Lung (tissue), 12 donors: Measurements from ENCODE around the gene CDH4. TPM values are rescaled to one million over a fixed set of nuclear protein-coding genes. Genes with fewer than 3 reads are reported as not detected.

ENCODE experiments used
- ATAC-seq: fragments of 200-7000 bp; cut with Tn5 transposase; one replicate; pipeline ENCODE4 v1.9.1; 2020; ENCODE audit warnings: moderate number of reproducible peaks; ENCODE audit not compliant: insufficient read depth, low FRiP score
- DNase-seq, 3 donors: peaks; one replicate each; pipeline ENCODE4 v3.0.0-alpha.2; 2013 to 2017
- H3K27ac ChIP-seq, 2 donors: one replicate each; pipeline ENCODE4 v1.5.1; 2013; ENCODE audit warnings: mild to moderate bottlenecking in 2 of 2, moderate library complexity in 2 of 2, control low read depth in 1 of 2, inconsistent platforms in 1 of 2, low read depth in 1 of 2, low read length in 1 of 2
- H3K27me3 ChIP-seq, 3 donors: one replicate each; pipeline ENCODE4 v1.5.1; 2013; ENCODE audit warnings: low read length in 2 of 3; ENCODE audit not compliant: control insufficient read depth in 3 of 3, insufficient read depth in 3 of 3
- H3K36me3 ChIP-seq, 4 donors: one replicate each; pipeline ENCODE4 v1.5.1; 2013; ENCODE audit warnings: low read length in 4 of 4, mild to moderate bottlenecking in 1 of 4, moderate library complexity in 1 of 4; ENCODE audit not compliant: control insufficient read depth in 4 of 4, insufficient read depth in 4 of 4
- H3K4me1 ChIP-seq, 5 donors: one replicate each; pipeline ENCODE4 v1.5.1; 2013; ENCODE audit warnings: low read length in 5 of 5, mild to moderate bottlenecking in 2 of 5, moderate library complexity in 1 of 5; ENCODE audit not compliant: control insufficient read depth in 5 of 5, insufficient read depth in 5 of 5
- H3K4me3 ChIP-seq: one replicate; pipeline ENCODE4 v1.5.1; 2013; ENCODE audit warnings: mild to moderate bottlenecking, control low read depth, moderate library complexity
- H3K9ac ChIP-seq, 2 donors: one replicate each; pipeline ENCODE4 v1.5.1; 2013; ENCODE audit warnings: low read length in 2 of 2, control low read depth in 1 of 2; ENCODE audit not compliant: insufficient read depth in 1 of 2
- H3K9me3 ChIP-seq, 4 donors: one replicate each; pipeline ENCODE4 v1.5.1; 2013; ENCODE audit warnings: low read length in 3 of 4, mild to moderate bottlenecking in 1 of 4, moderate library complexity in 1 of 4; ENCODE audit not compliant: control insufficient read depth in 4 of 4, insufficient read depth in 3 of 4
- WGBS, 2 donors: extraction: QIAGEN DNeasy Blood & Tissue Kit; methylation state at CpG; one replicate each; pipeline ENCODE4 v1.1.7; 2013; 5-methylcytosine and 5-hydroxymethylcytosine counted together
- polyA plus RNA-seq, 2 donors: library from polyadenylated mRNA; stranded (reverse); fragments of 200-250 nt; gene quantifications; one replicate each; pipeline ENCODE4 v1.2.1, GENCODE V29; 2013
- total RNA-seq, 2 donors: library from RNA; depleted of rRNA in 1 of 2; stranded (reverse); fragments of >200 nt in 1 of 2; gene quantifications; one replicate each; pipeline ENCODE4 v1.2.1, GENCODE V29; 2014 to 2021
- TF ChIP-seq, protein P1 (sequence below): IDR thresholded peaks from 2 replicates; pipeline ENCODE4 v1.5.1; 2012; ENCODE audit warnings: mild to moderate bottlenecking; ENCODE audit errors: control extremely low read depth, extremely low read depth
- donor health status: control.
- donor health status: control.
- donor health status: Bipolar disorder and iron deficiency.
- donor health status: healthy.
- donor health status: DM: yes; HTN: yes; CAD: no.

The CDH4 gene
- total and polyA plus RNA-seq, 4 donors = 0.10 to 2.1 (median 0.34) TPM

DNA sequence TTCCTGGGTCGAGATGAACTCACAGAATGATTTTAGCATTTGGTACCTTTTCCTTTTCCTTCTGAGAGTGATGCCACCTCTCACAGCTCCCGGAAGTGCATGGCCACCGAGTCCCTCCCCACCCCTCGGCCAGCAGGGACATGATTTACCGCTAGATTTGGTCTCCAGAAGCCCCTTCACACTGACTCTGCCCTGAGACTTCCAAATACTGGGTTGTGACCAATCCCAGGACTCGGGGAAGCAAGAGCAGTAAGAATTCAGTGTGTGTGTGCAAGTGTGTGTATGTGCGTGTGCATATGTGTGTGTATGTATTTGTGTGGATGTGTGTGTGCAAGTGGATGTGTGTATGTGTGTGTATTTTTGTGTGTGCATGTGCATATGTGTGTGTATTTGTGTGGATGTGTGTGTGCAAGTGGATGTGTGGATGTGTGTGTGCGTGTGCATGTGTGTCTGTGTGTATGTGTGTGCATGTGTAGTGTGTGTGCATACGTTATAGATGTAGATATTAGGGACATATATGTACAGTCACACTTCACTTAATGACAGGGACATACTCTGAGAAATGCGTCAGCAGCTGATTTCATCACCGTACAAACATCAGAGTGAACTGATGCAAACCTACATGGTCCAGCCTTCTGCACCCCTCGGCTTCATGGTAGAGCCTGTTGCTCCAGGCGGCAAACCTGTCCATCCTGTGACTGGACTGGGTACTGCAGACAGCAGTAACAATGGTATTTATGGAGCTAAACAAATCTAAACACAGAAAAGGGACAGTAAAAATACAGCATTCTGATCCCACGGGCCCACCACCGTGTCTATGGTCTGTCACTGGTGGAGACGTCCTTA, 439.2 kb downstream of the CDH4 start:
- ATAC-seq = no peak
- H3K27me3 ChIP-seq = peaks cover 2 to 23% (median 11%) of the 10 kb centered on the region in 3 donors

DNA sequence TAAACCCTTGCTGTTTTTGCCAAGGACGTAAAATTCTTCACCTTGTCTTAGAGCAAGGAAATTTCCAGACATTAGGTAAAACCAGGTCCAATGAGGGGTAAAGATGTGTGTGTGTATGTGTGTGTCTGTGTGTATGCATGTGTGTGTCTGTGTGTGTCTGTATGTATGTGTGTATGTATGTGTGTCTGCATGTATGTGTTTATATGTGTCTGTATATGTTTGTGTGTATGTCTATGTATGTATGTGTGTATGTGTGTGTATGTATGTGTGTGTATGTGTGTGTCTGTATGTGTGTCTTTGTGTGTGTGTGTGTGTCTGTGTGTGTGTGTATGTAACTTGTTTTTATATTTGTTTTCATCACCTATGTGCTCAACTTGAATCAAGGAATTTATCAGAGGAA, 439.9 kb downstream of the CDH4 start:
- Histone ChIP-seq H3K27ac (no peak overlapping the region), H3K9ac (no peak overlapping the region), H3K36me3 (no peaks in the 10 kb centered on the region), H3K27me3 (peaks cover 2 to 17% (median 5%) of the 10 kb centered on the region in 3 donors), H3K9me3 (peaks cover 0 to 2% (median 0%) of the 10 kb centered on the region in 4 donors), H3K4me3 (no peak overlapping the region), H3K4me1 (no peaks in the 10 kb centered on the region)
- no peak for DNase-seq
- 90 to 94% methylated on average over 1 of the region's 1 CpG for WGBS, 2 donors
- TF ChIP-seq, protein P1, sequence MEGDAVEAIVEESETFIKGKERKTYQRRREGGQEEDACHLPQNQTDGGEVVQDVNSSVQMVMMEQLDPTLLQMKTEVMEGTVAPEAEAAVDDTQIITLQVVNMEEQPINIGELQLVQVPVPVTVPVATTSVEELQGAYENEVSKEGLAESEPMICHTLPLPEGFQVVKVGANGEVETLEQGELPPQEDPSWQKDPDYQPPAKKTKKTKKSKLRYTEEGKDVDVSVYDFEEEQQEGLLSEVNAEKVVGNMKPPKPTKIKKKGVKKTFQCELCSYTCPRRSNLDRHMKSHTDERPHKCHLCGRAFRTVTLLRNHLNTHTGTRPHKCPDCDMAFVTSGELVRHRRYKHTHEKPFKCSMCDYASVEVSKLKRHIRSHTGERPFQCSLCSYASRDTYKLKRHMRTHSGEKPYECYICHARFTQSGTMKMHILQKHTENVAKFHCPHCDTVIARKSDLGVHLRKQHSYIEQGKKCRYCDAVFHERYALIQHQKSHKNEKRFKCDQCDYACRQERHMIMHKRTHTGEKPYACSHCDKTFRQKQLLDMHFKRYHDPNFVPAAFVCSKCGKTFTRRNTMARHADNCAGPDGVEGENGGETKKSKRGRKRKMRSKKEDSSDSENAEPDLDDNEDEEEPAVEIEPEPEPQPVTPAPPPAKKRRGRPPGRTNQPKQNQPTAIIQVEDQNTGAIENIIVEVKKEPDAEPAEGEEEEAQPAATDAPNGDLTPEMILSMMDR = no peak
- ATAC-seq = no peak

More for the DNA sequence above, 439.2 kb downstream of the CDH4 start:
- Histone ChIP-seq H3K9me3 (peaks cover 0 to 6% (median 0%) of the 10 kb centered on the region in 4 donors), H3K9ac (no peak overlapping the region), H3K27ac (no peak overlapping the region), H3K36me3 (no peaks in the 10 kb centered on the region), H3K4me3 (no peak overlapping the region), H3K4me1 (no peaks in the 10 kb centered on the region)
- no peak for DNase-seq
- 75 to 79% methylated on average over 16 of the region's 16 CpGs for WGBS, 2 donors
- TF ChIP-seq, protein P1 = no peak

- TF ChIP-seq, protein P1 = no peak
- Histone ChIP-seq H3K9me3 (peaks cover 0 to 2% (median 0%) of the 10 kb centered on the region in 4 donors), H3K4me1 (no peaks in the 10 kb centered on the region), H3K27ac (no peak overlapping the region), H3K36me3 (no peaks in the 10 kb centered on the region), H3K4me3 (no peak overlapping the region), H3K9ac (no peak overlapping the region), H3K27me3 (peaks cover 2 to 17% (median 3%) of the 10 kb centered on the region in 3 donors)
- DNase-seq = no peak
- ATAC-seq = no peak
- WGBS, 2 donors = 82 to 89% methylated on average over 6 of the region's 6 CpGs
Measured at GRCh38 chr20:61692479-61692878, 440.4 kb downstream of the CDH4 start.
